Measurements from ENCODE around the gene IL21R. TPM values are rescaled to one million over a fixed set of nuclear protein-coding genes. Genes with fewer than 3 reads are reported as not detected.

Gene IL21R
- total RNA-seq, 4 donors from 2014 or later: 0.23 to 0.40 (median 0.25) TPM; not detected in 1

GRCh38 chr16:27470567-27471431 lies 68.8 kb downstream of the IL21R start:
- peaks cover 0 to 10% (median 0%) of the 10 kb centered on the region in 3 donors for H3K4me1 ChIP-seq
- no peaks in the 10 kb centered on the region for H3K27me3 ChIP-seq
- no peak overlapping the region for H3K4me3 ChIP-seq
- peak; percentile 19 for TF ChIP-seq POLR2AphosphoS5 (IDR thresholded peaks at IDR 0.05)
- no peak for TF ChIP-seq EP300 (IDR thresholded peaks at IDR 0.05)
- peak overlapping the region in 2 of 4 donors; percentile 3 to 9 for H3K27ac ChIP-seq
- WGBS, 2 donors (ENCODE audit: low coverage in 1 of 2): 51 to 55% methylated on average over 2 to 7 of the region's 28 CpGs
- peak; percentile 64 for ATAC-seq
- peaks cover 0 to 100% of the 10 kb centered on the region in 2 donors for H3K36me3 ChIP-seq
- H3K9me3 ChIP-seq: no peaks in the 10 kb centered on the region

- 94% methylated on average over 7 of the region's 19 CpGs; no CpG with 5 or more reads in 1 of the 2 donors for WGBS, 2 donors (ENCODE audit: low coverage in 1 of 2)
- ATAC-seq: no peak
- Histone ChIP-seq H3K9me3 (no peaks in the 10 kb centered on the region), H3K27me3 (no peaks in the 10 kb centered on the region), H3K36me3 (peaks cover 0 to 100% of the 10 kb centered on the region in 2 donors), H3K27ac (no peak overlapping the region), H3K4me1 (peaks cover 0 to 10% (median 0%) of the 10 kb centered on the region in 3 donors), H3K4me3 (no peak overlapping the region)
- TF ChIP-seq POLR2AphosphoS5 (IDR thresholded peaks at IDR 0.05) (no peak), CTCF (IDR thresholded peaks at IDR 0.05) (no peak), POLR2A (IDR thresholded peaks at IDR 0.05) (no peak), EP300 (IDR thresholded peaks at IDR 0.05) (no peak)
Observed at GRCh38 chr16:27471661-27472060, 69.7 kb downstream of the IL21R start.

- ATAC-seq: no peak
- Histone ChIP-seq H3K27ac (no peak overlapping the region), H3K4me1 (peaks cover 0 to 10% (median 0%) of the 10 kb centered on the region in 3 donors), H3K27me3 (no peaks in the 10 kb centered on the region), H3K36me3 (peaks cover 0 to 100% of the 10 kb centered on the region in 2 donors), H3K9me3 (no peaks in the 10 kb centered on the region), H3K4me3 (no peak overlapping the region)
- 92 to 93% methylated on average over 9 to 15 of the region's 15 CpGs for WGBS, 2 donors (ENCODE audit: low coverage in 1 of 2)
- TF ChIP-seq POLR2AphosphoS5 (IDR thresholded peaks at IDR 0.05) (no peak), POLR2A (IDR thresholded peaks at IDR 0.05) (no peak), EP300 (IDR thresholded peaks at IDR 0.05) (no peak), CTCF (IDR thresholded peaks at IDR 0.05) (no peak)
Observed at GRCh38 chr16:27472091-27473020, 70.4 kb downstream of the IL21R start.

- Histone ChIP-seq H3K27ac (no peak overlapping the region), H3K4me3 (no peak overlapping the region), H3K36me3 (peaks cover 0 to 100% of the 10 kb centered on the region in 2 donors), H3K9me3 (no peaks in the 10 kb centered on the region), H3K27me3 (no peaks in the 10 kb centered on the region), H3K4me1 (peaks cover 0 to 10% (median 0%) of the 10 kb centered on the region in 3 donors)
- TF ChIP-seq POLR2A (IDR thresholded peaks at IDR 0.05): no peak
- TF ChIP-seq EP300 (IDR thresholded peaks at IDR 0.05): no peak
- TF ChIP-seq CTCF (IDR thresholded peaks at IDR 0.05): no peak
- 89% methylated on average over 3 of the region's 9 CpGs; no CpG with 5 or more reads in 1 of the 2 donors for WGBS, 2 donors (ENCODE audit: low coverage in 1 of 2)
- ATAC-seq: no peak
Observed at GRCh38 chr16:27473101-27473900, 71.3 kb downstream of the IL21R start.
